A549 treated with AZD9567 at 1 μM for 4 hours (cell line): ENCODE measurements around the gene CFAP90. TPM values are rescaled to one million over a fixed set of nuclear protein-coding genes. Genes with fewer than 3 reads are reported as not detected.

Experiments used
- total RNA-seq: library from RNA; stranded (reverse); fragments of 200-300 nt; extraction: Qiagen RNA extraction; gene quantifications from 5 replicates; pipeline ENCODE4 v1.2.3, GENCODE V29; 2022; ENCODE audit not compliant: insufficient read depth

The CFAP90 gene
- total RNA-seq, result 0.47 to 0.64 TPM (median 0.59 TPM) in 4 of 5 replicates, not detected in the other

DNA sequence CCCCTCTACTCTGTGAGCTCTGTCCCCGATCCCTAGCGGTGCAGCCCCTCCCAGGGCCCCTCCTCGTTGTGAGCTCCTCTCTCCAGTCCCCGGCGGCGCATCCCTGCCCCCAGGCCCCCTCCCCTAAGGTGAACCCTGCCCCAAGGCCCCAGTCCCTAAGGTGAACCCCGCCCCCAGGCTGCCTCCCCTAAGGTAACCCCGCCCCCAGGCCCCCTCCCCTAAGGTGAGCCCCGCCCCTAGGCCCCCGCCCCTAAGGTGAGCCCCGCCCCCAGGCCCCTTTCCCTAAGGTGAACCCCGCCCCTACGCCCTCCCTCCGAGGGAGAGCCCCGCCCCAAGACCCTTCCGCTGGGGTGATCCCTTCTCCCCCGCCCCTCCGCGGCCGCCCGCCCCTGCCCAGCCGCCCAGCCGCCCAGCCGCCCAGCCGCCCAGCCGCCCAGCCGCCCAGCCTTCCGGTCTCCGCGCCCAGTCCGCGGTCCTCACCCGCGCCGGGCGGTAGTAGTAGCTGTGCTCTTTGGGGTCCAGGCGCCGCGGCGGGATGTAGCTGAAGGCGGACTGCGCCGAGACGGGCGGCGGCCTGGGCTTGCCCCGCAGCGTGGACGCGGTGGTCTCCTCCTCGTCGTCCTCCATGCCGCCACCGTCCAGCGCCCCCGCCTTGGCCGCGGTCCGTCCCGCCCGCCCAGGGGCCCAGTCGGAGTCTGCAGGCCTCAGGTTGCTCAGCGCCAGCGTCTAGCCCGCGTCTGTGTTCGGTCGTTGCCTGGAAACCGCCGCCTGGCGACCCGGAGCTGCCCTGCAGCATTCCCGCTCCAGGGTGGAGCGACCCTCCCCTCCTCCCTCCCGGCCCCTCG is at the start of gene CFAP90:
CFAP90 (minus strand) TSS at position 739 of the 845 bp plus-strand sequence; CDS start at position 627, 112 bp downstream.

DNA sequence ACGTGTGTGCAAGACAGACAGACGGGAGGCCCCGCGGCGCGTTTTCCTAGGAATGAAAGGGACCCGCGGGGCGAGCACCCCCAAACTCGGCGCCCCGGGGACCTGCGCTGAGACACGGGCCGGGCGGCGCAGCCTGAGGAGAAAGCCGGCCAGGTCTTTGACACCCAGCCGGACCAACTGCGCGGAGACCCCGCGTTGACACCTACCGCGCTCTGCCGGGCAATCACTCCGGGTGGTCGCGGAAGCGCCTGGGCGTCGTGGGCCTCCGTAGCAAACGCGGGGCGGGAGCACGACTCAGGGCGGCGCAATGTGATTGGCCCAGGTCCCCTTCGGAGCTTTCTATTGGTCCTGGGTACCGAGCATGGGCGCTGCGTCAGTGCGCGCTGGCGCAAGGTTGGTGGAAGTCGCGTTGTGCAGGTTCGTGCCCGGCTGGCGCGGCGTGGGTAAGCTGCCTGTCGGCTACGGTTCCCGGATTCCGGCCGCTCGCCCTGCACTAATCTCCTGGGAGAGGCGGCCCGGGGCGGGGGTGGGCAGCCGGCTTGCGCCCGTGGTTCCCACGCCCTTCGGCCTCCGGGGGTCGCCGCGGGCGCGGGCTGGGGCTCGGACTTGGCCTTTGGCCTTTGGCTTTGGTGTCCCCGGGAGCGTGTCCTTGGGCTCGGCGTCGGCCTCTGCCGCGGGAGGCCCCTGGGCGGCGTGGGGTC is 18.0 kb upstream of the CFAP90 start, which contains the start of the genes FASTKD3 and MTRR:
FASTKD3 (minus strand) TSS at position 259 of the 701 bp plus-strand sequence. CDS start 948 bp downstream, outside the sequence.
MTRR (plus strand) TSS at position 376 of the 701 bp plus-strand sequence. CDS start 1,647 bp downstream, outside the sequence.

Other genes with a start within 250 kb of the CFAP90 start
- 14.9 to 25.2 TPM (median 15.6 TPM) in 5 replicates for gene FASTKD3, start 17.9 kb upstream of the CFAP90 start, total RNA-seq
- gene MTRR, start 18.0 kb upstream of the CFAP90 start, total RNA-seq, result 19.7 to 35.9 TPM (median 33.5 TPM) in 5 replicates